HG03196 (cell line): ENCODE results near the gene HS3ST4.
"Not testable (repeated sequence)": the region's sequence is repeated elsewhere in the genome, so short reads cannot be mapped to it uniquely, and the experiment has no call there.

Source experiments
- ATAC-seq: cut with Tn5 transposase; IDR thresholded peaks from one replicate; pipeline ENCODE4 v1.9.1; 2021; ENCODE audit not compliant: unreplicated experiment

The HS3ST4 gene

DNA sequence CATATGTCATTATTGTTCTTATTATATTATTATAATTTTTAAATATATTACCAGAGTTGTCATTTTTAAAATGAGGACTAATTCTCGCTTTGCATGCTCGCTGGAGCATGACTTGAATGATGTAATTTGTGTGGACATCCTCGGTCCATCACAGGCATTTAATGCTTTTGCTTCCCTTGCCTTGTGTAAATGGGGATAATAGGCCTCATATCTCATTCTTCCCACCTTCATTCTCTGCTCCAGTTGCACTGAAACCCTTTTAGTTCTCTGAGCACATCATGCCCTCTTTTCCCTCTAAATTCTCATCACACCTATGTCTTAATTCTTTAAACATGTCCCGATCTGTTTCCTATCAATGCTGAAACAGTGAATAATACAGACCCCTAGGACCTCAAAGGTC is 285.4 kb downstream of the HS3ST4 start:
- ATAC-seq = no peak

DNA sequence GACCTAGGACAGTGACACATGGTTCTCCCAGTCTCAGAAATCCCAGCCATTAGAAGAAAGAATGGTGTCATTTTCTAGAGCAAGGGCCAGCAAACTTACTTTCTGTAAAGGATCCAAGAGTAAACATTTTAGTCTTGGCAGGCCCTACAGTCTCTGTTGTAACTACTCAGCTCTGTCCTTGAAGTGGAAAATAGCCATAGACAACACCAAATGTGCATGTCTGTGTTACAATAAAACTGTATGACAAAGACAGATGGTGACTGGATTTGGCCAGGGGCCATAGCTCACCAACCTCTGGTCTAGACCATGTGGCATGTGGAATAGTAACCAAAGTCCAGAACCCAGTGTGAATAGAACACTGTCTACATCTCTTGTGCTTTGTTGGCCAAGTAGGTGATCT is 286.5 kb downstream of the HS3ST4 start:
- no peak for ATAC-seq

DNA sequence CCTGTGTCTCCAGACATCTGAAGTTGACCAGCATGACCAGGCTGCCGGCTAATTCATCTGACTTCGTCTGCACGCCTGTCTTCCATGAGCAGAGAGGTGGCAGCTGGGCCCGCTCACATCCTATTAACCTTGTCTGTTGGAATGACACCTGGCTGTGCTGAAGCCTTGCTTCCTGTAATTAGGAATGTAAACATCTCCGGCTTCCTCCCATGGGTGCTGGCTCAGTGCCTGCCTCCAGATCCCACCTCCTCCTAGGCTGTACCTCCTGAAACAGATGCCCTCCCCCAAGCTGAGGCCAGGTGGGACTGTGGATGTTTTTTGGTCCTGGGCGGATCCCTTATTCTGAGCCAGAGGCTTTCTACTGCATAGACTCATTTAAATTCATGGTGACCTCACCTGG is 296.3 kb downstream of the HS3ST4 start:
- no peak for ATAC-seq

DNA sequence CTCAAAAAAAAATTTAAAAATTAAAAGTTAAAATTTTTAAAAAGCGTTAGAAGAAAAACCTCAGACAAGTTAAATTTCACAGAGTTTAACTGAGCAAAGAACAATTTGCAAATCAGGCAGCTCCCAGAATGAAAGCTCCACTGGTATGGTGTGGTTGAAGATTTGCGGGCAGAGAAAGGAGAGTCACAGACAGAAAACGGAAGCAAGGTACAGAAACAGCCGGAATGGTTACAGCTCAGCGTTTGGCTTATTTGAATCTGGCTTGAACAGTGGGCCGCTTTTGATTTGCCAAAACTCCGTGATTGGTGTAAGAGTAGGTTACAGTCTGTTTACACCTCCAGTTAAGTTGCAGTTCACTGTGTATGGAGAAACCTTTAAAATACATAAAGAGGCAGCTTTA is 297.1 kb downstream of the HS3ST4 start:
- ATAC-seq = no peak

DNA sequence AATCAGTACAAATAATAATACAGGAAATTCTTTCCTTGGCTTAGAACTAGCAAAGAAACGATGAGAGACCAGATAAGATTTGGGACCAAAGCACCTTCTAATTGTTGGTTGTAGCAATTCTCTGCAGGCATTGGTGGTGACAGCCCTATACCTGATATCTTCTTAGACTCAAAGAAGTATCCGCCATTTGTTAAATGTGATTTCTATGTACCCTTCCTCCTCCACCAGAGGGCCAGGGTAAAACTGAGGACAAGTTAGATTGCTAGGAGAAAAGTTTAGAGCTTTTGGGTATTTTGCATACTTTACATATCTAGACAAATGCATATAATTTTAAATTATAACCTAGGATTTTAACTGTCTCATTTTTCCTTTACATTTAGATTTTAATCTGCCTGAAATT is 304.3 kb downstream of the HS3ST4 start:
- ATAC-seq = no peak

DNA sequence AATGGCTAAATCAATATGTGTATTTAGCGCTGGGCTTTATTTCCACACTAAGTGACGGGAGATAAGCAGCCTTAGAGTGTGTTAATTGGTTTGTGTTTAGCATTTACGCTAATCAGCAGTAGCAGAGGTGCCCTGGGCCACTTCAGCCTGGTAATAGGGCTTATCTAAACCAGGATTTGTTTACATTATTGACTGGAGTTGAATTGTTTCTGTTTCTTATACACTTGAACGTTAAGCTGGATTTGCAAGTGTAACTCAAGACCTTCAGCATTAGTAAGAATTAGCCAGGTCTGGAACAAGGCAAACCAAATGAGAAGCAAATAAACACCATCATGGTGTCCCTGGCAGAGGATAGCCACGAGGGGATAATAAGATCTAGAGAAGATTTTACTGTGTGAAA is 313.6 kb downstream of the HS3ST4 start:
- no peak for ATAC-seq

DNA sequence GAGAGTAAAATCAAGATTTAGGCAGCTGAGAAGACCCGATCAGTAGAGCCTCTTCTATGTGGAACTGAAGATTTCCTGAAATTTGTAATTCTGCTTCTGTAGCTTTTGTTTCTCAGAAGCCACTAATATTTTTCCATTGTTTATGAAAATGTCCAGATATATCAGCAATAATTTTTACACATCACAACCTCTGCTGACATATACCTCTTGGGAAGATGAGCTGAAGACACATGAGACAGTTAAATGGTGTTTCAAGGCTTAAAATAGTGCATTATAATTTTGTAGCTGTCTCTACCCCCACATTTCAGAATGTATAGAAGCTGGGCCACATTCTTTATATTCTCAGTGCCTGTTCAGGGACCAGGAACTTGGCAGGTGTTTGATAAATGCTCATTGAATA is 320.6 kb downstream of the HS3ST4 start:
- ATAC-seq = no peak

DNA sequence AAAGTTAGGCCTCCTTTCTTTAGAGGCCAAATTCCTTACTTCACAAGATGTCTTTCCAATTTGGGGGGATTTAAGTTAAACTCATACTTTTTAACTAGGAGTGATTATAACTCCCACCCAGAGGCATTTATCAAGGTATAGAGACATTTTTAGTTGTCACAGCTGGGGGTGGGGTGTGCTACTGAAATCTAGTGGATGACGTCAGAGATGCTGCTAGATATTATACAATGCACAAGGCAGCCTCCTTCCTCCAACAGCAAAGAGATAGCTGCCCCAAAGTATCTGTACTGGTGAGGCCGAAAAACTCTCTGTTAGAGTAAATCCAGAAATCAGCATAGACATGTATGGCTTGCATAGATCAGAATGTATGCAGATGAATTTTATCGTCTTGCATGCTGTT is 324.0 kb downstream of the HS3ST4 start:
- ATAC-seq = no peak

DNA sequence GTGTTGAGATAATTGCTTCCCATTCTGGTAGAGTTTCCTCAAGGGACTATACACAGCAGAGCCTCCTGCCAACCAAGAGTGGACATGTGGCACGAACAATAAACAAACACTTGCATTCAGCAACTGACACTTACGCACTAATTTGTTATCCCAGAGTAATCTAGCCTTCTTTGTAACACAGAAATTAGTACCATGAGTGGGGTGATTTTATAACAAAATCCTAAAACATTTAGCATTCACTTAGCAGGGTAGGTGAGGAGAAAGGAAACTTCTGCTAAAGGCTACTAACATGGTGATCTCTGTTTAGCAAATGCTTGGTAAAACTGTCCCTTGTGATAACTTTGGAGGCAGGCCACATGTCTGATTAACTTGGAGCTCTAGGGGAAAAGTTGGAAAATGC is 325.2 kb downstream of the HS3ST4 start:
- ATAC-seq = no peak

DNA sequence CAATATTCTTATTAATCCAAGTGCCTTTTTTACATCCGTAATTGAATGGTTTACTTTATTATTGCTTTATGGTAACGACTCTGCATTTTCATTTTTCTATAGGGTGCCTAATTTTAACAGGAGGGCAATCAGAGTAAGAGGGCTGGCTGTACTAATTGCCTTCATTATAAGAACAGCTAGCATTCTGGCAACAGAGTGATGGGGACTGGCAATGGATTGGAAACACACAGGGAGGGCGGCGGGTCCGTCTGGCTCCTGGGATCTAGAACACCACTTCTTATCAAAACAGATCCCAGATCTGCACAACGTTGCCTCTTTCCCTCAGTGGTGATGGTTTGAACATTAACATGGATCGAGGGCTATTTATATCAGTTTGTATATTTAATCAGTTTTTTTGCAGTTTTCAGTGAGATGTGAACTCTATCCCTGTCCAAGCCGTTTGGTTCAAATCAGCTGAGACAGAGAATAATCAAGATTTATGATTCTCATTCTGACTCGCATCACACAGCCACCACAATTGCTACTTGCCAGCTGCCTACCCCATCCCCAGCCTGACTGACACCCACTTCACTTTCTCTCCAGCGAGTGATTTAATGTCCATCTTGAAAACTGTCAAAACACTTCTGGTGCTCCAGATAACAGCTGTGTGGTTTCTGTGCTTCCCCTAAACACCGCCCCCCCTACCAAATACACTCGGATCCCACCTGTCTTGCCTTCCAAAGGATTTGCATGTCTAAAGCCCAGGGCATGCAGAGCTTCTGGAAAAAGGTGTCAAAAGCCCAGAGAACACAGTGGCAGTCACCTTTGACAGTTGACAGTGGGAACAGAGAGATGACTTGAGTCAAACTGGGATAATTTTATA is 327.9 kb downstream of the HS3ST4 start:
- ATAC-seq = no peak

DNA sequence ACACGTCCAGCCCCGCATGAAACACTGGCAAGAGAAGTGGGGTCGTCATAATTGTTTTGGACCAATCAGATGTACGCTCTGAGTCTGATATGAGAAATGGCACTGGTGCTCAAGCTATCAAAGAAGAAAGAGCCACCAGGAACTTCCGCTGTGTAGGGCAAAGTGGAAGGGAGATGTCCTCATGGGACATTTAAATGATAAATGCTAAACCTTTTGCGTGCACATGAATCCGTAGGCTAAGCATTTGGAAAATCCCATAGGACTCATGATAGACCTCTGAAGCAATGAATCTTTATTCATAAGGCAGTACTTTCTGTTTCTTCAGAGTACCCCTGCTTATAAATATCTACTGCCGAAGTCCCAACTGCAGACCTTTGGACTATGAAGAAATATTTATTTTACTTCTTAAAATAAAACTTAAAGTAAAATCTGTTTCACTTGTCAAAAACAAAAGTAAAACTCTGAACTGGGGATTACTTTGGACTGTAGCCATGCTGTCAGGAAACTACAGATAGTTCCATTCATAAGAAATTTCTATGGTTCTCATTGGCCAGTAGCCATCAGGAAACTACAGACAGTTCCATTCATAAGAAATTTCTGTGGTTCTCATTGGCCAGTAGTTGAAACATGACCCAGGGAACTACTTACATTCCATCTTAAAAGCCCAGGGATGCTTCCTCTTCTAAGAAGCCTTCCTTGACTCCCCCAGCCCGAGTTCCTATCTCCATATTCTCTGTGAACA is 335.1 kb downstream of the HS3ST4 start:
- no peak for ATAC-seq

DNA sequence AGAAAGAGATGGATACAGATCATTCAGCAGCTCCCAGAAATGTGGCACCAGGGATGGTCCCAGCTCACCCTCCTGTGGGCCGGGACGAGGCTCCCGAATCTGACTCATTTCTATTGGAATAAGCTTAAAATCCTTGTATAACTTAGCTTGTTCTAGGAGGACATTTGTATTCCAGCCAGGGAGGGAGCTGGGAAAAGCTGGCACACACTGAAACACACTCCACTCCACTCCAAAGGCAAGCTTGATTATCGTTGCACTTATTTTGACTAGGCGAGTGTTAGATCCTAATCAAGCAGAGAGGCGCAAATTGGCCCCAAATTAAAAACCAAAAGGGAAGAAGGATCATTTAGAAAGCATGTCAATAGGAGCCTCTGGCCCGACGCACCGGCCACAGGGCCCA is 339.5 kb downstream of the HS3ST4 start:
- no peak for ATAC-seq

DNA sequence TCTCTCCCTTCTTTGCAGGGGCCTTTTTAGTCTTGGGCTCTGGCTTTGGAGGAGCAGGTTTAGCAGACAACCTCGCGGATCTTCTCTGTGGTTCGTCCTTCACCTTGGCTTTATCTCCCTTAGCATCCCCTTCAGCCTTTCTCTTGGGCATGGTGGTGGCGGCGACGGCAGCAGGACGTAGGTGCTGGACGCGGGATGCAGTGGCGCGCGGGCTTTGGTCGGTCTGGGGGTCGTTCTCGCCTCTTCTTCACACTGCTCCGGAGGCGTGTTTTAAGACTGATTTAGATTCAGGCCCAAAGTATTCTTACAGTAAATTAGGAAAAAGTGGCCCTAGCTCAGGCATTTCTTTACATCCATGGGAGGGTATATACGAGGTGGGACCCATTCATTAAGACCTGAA is 340.9 kb downstream of the HS3ST4 start:
- ATAC-seq = not testable (repeated sequence)

DNA sequence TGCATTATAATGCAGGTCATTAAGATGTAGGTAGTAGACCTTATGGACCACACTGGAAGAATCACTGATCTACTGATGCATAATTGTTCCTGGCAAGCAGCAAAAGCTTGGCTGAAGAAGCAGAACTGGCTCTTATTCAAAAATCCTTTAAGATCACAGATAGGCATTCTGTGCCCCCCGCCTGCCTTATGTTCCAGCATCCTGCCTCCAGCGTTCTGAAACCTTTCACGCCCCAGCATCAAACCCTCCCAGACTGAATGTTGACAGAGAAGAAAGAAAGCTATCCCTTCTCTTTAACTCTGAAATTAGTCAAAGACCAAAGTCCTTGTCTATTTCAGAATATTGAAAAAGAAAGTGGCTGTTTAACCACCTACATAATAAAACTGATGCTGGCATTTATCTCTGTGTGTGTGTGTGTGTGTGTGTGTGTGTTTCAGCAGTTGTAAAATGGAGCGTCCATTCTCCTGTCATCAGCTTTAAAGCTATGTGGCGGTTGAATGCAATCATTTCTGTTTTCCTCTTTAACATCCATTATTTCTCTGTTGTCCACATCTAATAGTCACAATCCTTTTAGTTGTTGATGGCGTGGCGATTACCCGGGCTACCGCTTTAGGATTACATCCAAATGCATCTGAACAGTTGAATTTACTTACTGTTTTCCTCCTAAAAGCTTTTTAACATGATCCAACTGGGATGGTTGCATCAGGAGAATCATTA is 350.4 kb downstream of the HS3ST4 start:
- ATAC-seq = no peak

DNA sequence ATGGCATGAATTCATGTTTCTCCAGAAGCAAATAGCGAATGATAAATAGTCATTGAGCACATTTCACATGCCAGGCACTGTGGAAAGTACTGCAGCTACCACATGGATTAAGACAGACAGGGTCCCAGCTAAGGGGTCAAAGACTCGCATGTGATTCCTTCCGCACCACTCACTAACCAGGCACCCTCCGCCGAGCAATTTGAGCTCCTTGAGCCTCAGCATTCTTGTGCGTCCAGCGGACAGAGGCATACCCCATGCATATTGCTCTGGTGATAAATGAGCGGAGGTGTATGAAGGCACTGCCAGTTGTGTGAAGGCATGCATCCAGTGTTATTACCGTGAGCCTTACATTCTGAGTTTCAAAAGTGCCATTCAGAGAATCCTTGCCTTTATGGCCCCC is 358.7 kb downstream of the HS3ST4 start:
- ATAC-seq = no peak

DNA sequence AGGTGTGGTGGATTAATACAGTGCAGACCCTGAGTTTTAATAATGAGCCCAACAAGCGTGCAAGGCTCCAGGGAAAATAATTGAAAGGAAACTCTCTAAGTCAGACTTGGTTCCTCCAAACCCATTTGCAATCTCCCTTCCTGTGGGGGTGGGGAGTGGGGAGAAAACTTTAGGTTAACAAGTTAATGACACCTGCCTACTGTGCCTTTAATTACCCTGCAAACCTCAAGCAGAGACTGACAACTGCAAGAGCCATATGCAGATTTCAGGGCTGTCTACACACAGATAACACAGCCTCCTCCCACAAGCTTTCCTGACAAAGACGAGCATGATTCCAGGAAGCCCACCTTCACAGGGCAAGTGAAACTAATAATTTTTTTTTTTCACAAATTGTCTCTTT is 359.3 kb downstream of the HS3ST4 start:
- no peak for ATAC-seq

DNA sequence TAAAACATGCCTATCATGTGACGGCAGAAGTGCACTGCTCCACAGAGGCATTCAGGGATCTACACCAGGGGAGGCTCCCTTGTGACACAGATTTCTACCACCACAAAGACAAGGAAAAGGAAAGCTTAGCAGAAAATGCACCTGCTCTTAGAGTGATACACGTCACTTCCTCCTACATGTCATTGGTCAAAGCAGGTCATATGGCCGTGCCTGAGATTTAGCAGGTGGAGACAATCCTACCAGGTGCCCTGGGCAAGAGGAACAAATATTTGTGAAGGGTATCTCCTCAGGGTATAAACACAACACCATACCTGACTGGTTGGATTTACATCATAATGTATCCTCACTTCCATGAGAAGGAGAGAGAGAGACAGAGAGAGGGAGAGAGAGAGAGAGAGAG is 362.1 kb downstream of the HS3ST4 start:
- no peak for ATAC-seq

DNA sequence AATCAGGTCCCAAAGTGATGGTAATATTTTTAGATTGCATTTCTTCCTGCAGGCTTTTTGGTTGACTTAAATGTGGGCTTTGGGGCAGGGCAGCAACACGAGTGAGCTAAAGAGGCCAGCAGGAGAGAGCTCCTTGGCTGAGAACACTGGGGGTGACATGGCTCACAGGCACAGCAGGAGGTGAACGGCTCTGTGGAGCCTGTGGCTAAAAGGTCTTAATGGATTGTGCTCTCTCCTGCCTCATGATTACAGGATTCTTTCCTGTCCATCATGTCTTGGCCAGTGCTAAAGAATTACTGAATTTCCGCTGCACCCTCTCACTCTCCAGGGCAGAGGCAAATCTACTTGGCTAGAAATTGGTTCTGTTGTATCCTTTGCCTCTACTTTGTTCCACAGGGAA is 366.6 kb downstream of the HS3ST4 start:
- ATAC-seq = no peak

DNA sequence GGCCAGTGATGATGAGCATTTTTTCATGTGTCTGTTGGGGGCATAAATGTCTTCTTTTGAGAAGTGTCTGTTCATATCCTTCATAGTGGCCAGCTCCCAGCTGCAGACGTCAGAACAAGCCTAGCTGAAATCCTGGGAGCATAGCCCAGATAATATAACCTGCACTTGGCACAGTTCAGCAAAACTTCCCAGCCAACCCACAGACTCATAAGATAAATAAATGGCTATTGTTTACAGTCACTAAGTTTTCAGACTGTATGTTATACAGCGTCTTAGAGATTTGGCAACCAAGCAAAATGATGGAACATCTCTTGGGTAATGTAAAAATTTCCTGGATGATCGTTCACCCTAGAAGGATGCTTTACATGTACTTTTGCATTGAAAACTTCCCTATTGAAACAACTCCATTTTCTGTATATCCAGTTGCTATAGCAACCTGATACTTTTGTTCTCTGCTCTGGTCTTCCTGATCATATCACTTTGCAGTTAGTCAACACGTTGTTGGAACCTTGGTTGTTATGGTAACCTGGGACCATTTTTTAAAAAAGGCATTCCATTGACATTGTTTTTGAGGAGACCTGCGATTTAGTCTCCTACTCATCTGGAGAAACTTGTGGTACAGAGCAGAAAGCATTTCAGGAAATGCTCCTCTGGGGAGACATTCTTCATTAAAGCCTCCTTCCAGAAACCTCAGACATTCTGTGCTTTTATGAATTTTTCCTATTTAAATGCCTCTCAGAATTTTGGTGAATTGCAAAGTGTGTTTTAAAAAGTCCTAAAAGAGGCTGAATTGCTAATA is 378.7 kb downstream of the HS3ST4 start:
- ATAC-seq = no peak

DNA sequence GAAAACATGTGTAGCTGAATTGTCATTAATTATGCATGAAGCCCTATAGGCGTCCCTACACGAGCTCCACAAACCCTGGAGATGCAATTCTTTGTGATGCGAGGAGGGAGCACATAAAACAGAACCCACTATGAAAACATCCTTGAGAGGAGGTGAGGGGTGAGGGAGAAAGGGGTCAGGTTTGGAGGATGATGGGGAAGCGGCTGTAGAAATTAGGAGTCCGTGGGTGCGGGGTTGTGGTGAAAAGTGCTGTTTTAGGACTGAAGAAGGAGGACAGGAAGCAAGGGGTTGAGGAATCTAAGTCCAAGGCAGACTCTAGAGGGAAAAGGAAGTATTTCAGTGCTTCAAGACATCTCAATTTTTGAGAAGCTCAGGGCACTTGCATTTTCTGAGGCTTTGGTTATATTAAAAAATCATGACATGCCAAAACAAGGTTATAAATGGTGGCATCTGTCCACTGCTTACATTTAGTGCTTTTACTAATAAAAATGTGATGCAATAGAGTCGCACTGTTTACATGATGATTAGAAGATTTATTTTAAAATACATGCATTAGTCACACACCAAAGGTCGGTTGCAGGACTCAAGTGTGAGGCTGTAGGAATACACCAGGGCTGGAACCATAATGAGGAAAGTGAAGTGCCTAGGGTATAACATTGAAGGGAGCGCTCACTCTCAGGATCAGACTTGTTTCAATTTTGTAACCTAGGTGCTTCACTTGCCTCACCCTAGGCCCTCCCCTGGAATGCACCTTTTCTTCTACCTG is 379.5 kb downstream of the HS3ST4 start:
- ATAC-seq = no peak
